Chondrocyte (in vitro differentiated cells): Measurements from ENCODE around the gene GRM8. TPM values are rescaled to one million over a fixed set of nuclear protein-coding genes. Genes with fewer than 3 reads are reported as not detected.

ENCODE experiments used
- DNase-seq: peaks from one replicate; pipeline ENCODE4 v3.0.0; 2021; ENCODE audit warnings: mixed read lengths, low spot score
- H3K27ac Mint-ChIP-seq: one replicate; pipeline ENCODE4 v1.8.0; 2021; ENCODE audit warnings: mild to moderate bottlenecking, moderate library complexity, mixed read lengths; ENCODE audit not compliant: unreplicated experiment
- H3K27me3 Mint-ChIP-seq: 2 replicates; pipeline ENCODE4 v1.8.0; 2021; ENCODE audit warnings: low read depth, mixed read lengths
- H3K36me3 Mint-ChIP-seq: 2 replicates; pipeline ENCODE4 v1.8.0; 2021; ENCODE audit warnings: low read depth, mixed read lengths
- H3K4me1 Mint-ChIP-seq: 2 replicates; pipeline ENCODE4 v1.8.0; 2021; ENCODE audit warnings: low read depth, mild to moderate bottlenecking, mixed read lengths
- H3K4me3 Mint-ChIP-seq: one replicate; pipeline ENCODE4 v1.8.0; 2021; ENCODE audit warnings: mild to moderate bottlenecking, moderate library complexity, mixed read lengths; ENCODE audit not compliant: unreplicated experiment
- H3K9me3 Mint-ChIP-seq: 2 replicates; pipeline ENCODE4 v1.8.0; 2021; ENCODE audit warnings: low read depth, mixed read lengths
- CTCF ChIP-seq: fragments of 200-600 bp; sonication (generic); IDR thresholded peaks from 2 replicates; pipeline ENCODE4 v1.5.0; 2021; ENCODE audit warnings: antibody characterized with exemption, mild to moderate bottlenecking, moderate library complexity
- total RNA-seq: library from RNA; stranded (reverse); gene quantifications from 3 replicates; pipeline ENCODE4 v1.2.1, GENCODE V29; 2021

Gene GRM8
- total RNA-seq, 1 donor from 2014 or later: not detected

DNA sequence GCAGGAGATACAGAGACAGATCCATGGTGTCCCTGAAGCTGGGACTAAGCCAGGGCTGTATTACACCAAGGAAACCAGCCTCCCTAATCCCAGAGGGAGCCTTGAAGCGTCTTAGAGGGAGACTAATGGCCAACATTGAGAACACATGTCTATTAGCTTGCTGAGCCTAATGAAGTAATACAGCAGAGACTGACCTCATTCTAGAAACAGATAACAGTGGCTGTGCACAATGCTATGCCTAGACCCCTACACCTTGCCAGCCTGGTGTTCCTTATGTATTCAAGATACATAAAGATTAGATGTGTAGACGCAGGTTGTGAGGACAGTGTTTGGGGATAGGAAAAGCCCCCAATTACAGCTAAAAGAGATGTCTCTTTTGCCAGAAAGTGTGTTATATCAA is 19.1 kb downstream of the GRM8 start:
- DNase-seq: no peak
- H3K4me3 Mint-ChIP-seq: no peak overlapping the region
- no peaks in the 10 kb centered on the region for H3K9me3 Mint-ChIP-seq
- H3K27ac Mint-ChIP-seq: no peak overlapping the region
- TF ChIP-seq CTCF: no peak
- H3K27me3 Mint-ChIP-seq: peaks cover 22% of the 10 kb centered on the region
- H3K36me3 Mint-ChIP-seq: no peaks in the 10 kb centered on the region
- H3K4me1 Mint-ChIP-seq: no peaks in the 10 kb centered on the region

DNA sequence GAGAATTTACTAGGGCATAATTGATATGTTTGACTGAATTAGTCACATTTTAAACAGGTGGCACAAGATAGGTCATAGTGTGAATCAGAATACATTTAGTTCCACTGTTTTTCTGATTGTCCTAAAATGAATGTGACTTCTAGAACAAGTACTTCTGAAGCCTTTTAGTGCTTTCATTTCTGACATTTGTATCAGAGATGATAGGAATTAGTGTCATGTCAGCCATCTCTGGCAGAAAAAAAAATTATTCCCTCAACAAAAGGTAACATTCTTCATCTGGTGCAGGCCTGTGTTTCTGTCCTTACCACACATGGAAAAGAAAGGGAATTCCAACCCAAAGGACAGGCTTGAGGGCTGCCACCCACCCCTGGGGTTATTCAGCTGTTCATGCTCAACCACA is 21.3 kb downstream of the GRM8 start:
- no peak overlapping the region for H3K27ac Mint-ChIP-seq
- no peaks in the 10 kb centered on the region for H3K4me1 Mint-ChIP-seq
- no peak for DNase-seq
- no peak overlapping the region for H3K4me3 Mint-ChIP-seq
- TF ChIP-seq CTCF: no peak
- no peaks in the 10 kb centered on the region for H3K36me3 Mint-ChIP-seq
- H3K27me3 Mint-ChIP-seq: peaks cover 33% of the 10 kb centered on the region
- H3K9me3 Mint-ChIP-seq: no peaks in the 10 kb centered on the region

GRCh38 chr7:127230192-127230925 is 22.4 kb downstream of the GRM8 start:
- H3K9me3 Mint-ChIP-seq: no peaks in the 10 kb centered on the region
- H3K27me3 Mint-ChIP-seq: peaks cover 36% of the 10 kb centered on the region

DNA sequence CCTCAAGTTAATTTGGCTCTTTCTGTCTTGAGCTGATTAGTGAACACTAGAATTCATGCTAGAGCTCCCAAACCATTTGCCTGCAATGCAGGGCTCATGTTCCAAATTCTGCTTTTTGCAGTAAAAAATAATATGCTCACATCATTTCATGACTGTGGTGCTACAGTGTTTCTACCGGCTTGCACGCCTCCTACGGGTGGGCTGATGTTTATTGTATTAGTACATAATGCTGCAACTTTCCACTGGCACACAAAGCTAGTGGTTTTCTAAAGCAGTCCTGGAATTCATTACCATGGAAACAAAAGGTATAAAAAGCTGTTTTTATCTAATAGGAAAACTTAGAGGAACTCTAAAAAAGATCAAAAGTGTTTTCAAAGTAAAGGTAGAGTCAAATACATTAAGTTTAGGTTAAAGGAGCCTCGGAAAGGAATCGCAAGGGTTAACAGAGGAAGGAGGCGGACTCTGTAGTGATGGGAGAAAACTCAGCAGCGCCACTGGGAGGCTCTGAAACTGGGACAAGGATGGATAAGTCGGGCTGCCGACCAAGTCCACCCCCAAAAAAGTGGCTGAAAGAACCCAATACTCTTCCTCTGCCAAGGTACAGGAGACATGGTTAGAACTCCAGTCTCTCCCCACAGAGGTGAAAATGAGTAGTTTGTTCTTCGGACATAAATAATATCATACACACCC is 25.9 kb downstream of the GRM8 start:
- Mint-ChIP-seq H3K4me1 (no peaks in the 10 kb centered on the region), H3K36me3 (no peaks in the 10 kb centered on the region), H3K27ac (no peak overlapping the region), H3K27me3 (peaks cover 35% of the 10 kb centered on the region), H3K9me3 (no peaks in the 10 kb centered on the region), H3K4me3 (no peak overlapping the region)
- DNase-seq: no peak
- TF ChIP-seq CTCF: no peak

More at GRCh38 chr7:127230192-127230925, 22.4 kb downstream of the GRM8 start:
- Mint-ChIP-seq H3K36me3 (no peaks in the 10 kb centered on the region), H3K4me3 (no peak overlapping the region), H3K27ac (no peak overlapping the region), H3K4me1 (no peaks in the 10 kb centered on the region)
- DNase-seq: no peak
- TF ChIP-seq CTCF: no peak

DNA sequence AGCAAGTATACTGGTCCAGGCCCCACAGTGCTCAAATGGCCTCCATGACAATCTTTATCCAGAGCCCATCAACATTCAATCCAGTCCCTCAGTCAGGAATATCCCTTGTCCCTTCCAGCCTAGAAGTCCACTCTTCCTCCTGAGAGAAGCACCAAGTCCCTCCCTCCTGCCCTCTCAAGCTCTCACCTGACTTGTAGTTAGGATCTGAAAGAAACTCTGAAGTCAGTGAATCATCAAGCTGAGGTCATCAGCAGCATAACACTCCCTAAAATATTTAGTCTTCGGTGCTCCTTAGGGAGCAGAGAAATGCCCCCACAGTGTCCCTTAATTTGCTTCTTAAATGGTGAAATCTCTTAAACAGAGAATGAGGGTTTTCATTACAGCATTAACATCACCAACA is 31.0 kb downstream of the GRM8 start:
- TF ChIP-seq CTCF: no peak
- no peak for DNase-seq
- Mint-ChIP-seq H3K36me3 (no peaks in the 10 kb centered on the region), H3K4me1 (no peaks in the 10 kb centered on the region), H3K27ac (no peak overlapping the region), H3K27me3 (peaks cover 16% of the 10 kb centered on the region), H3K4me3 (no peak overlapping the region), H3K9me3 (peaks cover 3% of the 10 kb centered on the region)
